SJCRH30 (cell line): ENCODE data around the gene OCA2. TPM values are rescaled to one million over a fixed set of nuclear protein-coding genes. Genes with fewer than 3 reads are reported as not detected.

Source experiments
- DNase-seq, 2 experiments: peaks; one replicate each; pipeline ENCODE4 v3.0.0-alpha.2; 2015 to 2020
- H3K27ac ChIP-seq: fragments of 250-450 bp; sonication (Bioruptor Pico); 2 replicates; pipeline ENCODE4 v1.5.1; 2020; ENCODE audit warnings: mild to moderate bottlenecking, moderate library complexity
- H3K27me3 ChIP-seq: fragments of 250-450 bp; sonication (Bioruptor Pico); 2 replicates; pipeline ENCODE4 v1.5.1; 2020; ENCODE audit warnings: mild to moderate bottlenecking, moderate library complexity
- H3K36me3 ChIP-seq: fragments of 250-450 bp; sonication (Bioruptor Pico); 2 replicates; pipeline ENCODE4 v1.5.1; 2020; ENCODE audit warnings: mild to moderate bottlenecking, moderate library complexity
- H3K4me1 ChIP-seq: fragments of 250-450 bp; sonication (Bioruptor Pico); 2 replicates; pipeline ENCODE4 v1.5.1; 2020; ENCODE audit warnings: mild to moderate bottlenecking, moderate library complexity
- H3K4me3 ChIP-seq: fragments of 250-450 bp; sonication (Bioruptor Pico); 2 replicates; pipeline ENCODE4 v1.5.1; 2020; ENCODE audit warnings: mild to moderate bottlenecking, moderate library complexity
- H3K9me3 ChIP-seq: fragments of 250-450 bp; sonication (Bioruptor Pico); replicated peaks from 2 replicates; pipeline ENCODE4 v1.5.1; 2020; ENCODE audit warnings: mild to moderate bottlenecking, moderate library complexity
- total RNA-seq: library from RNA; depleted of rRNA; stranded (reverse); fragments of >200 nt; shearing (Covaris generic); gene quantifications from 2 replicates; pipeline ENCODE4 v1.2.3, GENCODE V29; 2014

Gene OCA2
- total RNA-seq, 1 experiment from 2014 or later: not detected

- H3K27me3 ChIP-seq: 0 out of 2 replicates have a peak, but pooled peaks cover 4% of the 10 kb centered on the region
Observed at GRCh38 chr15:28085489-28086174, 13.5 kb downstream of the OCA2 start.

GRCh38 chr15:28084547-28084946 is 14.6 kb downstream of the OCA2 start:
- no peaks in the 10 kb centered on the region for H3K27me3 ChIP-seq
- H3K4me3 ChIP-seq: no peak overlapping the region
- no peak overlapping the region for H3K27ac ChIP-seq
- no peaks in the 10 kb centered on the region for H3K9me3 ChIP-seq
- no peaks in the 10 kb centered on the region for H3K4me1 ChIP-seq
- H3K36me3 ChIP-seq: no peaks in the 10 kb centered on the region
- DNase-seq: no peak

More at GRCh38 chr15:28085489-28086174, 13.5 kb downstream of the OCA2 start:
- DNase-seq: no peak
- Histone ChIP-seq H3K4me1 (no peaks in the 10 kb centered on the region), H3K27ac (no peak overlapping the region), H3K36me3 (no peaks in the 10 kb centered on the region), H3K9me3 (no peaks in the 10 kb centered on the region; the same call in 1 of the 2 replicates), H3K4me3 (no peak overlapping the region)

GRCh38 chr15:28082891-28083684 is 16.0 kb downstream of the OCA2 start:
- DNase-seq: no peak
- no peaks in the 10 kb centered on the region for H3K9me3 ChIP-seq
- no peaks in the 10 kb centered on the region for H3K36me3 ChIP-seq
- no peak overlapping the region for H3K4me3 ChIP-seq
- H3K27me3 ChIP-seq: no peaks in the 10 kb centered on the region
- no peaks in the 10 kb centered on the region for H3K4me1 ChIP-seq
- no peak overlapping the region for H3K27ac ChIP-seq

- no peak for DNase-seq
- H3K9me3 ChIP-seq: no peaks in the 10 kb centered on the region
- no peak overlapping the region for H3K27ac ChIP-seq
- no peaks in the 10 kb centered on the region for H3K36me3 ChIP-seq
- no peaks in the 10 kb centered on the region for H3K27me3 ChIP-seq
- H3K4me3 ChIP-seq: no peak overlapping the region
- no peaks in the 10 kb centered on the region for H3K4me1 ChIP-seq
Observed at GRCh38 chr15:28081594-28081993, 17.5 kb downstream of the OCA2 start.

- no peaks in the 10 kb centered on the region for H3K9me3 ChIP-seq
- DNase-seq: no peak
- H3K36me3 ChIP-seq: no peaks in the 10 kb centered on the region
- H3K4me1 ChIP-seq: no peaks in the 10 kb centered on the region
- no peaks in the 10 kb centered on the region for H3K27me3 ChIP-seq
- no peak overlapping the region for H3K27ac ChIP-seq
- no peak overlapping the region for H3K4me3 ChIP-seq
Observed at GRCh38 chr15:28080386-28080785, 18.7 kb downstream of the OCA2 start.

- no peak overlapping the region for H3K27ac ChIP-seq
- DNase-seq: no peak
- H3K36me3 ChIP-seq: no peaks in the 10 kb centered on the region
- H3K4me1 ChIP-seq: no peaks in the 10 kb centered on the region
- no peaks in the 10 kb centered on the region for H3K27me3 ChIP-seq
- H3K4me3 ChIP-seq: no peak overlapping the region
- H3K9me3 ChIP-seq: no peaks in the 10 kb centered on the region
Observed at GRCh38 chr15:28079313-28079969, 19.7 kb downstream of the OCA2 start.

- no peak for DNase-seq
- H3K9me3 ChIP-seq: no peaks in the 10 kb centered on the region
- no peaks in the 10 kb centered on the region for H3K4me1 ChIP-seq
- H3K4me3 ChIP-seq: no peak overlapping the region
- H3K27me3 ChIP-seq: no peaks in the 10 kb centered on the region
- no peak overlapping the region for H3K27ac ChIP-seq
- no peaks in the 10 kb centered on the region for H3K36me3 ChIP-seq
Observed at GRCh38 chr15:28078191-28078719, 20.9 kb downstream of the OCA2 start.

GRCh38 chr15:28075573-28075972 is 23.5 kb downstream of the OCA2 start:
- DNase-seq: no peak
- Histone ChIP-seq H3K4me3 (no peak overlapping the region), H3K4me1 (no peaks in the 10 kb centered on the region), H3K27ac (no peak overlapping the region), H3K9me3 (no peaks in the 10 kb centered on the region), H3K27me3 (no peaks in the 10 kb centered on the region), H3K36me3 (no peaks in the 10 kb centered on the region)

- Histone ChIP-seq H3K27ac (no peak overlapping the region), H3K36me3 (no peaks in the 10 kb centered on the region), H3K9me3 (no peaks in the 10 kb centered on the region), H3K4me3 (no peak overlapping the region), H3K27me3 (no peaks in the 10 kb centered on the region), H3K4me1 (no peaks in the 10 kb centered on the region)
- DNase-seq: no peak
Observed at GRCh38 chr15:28068930-28069329, 30.2 kb downstream of the OCA2 start.

- H3K36me3 ChIP-seq: no peaks in the 10 kb centered on the region
- no peaks in the 10 kb centered on the region for H3K27me3 ChIP-seq
- no peaks in the 10 kb centered on the region for H3K4me1 ChIP-seq
- H3K4me3 ChIP-seq: no peak overlapping the region
- no peak overlapping the region for H3K27ac ChIP-seq
- no peak for DNase-seq
- no peaks in the 10 kb centered on the region for H3K9me3 ChIP-seq
Observed at GRCh38 chr15:28066231-28066630, 32.9 kb downstream of the OCA2 start.

- no peak for DNase-seq
- no peaks in the 10 kb centered on the region for H3K4me1 ChIP-seq
- no peaks in the 10 kb centered on the region for H3K27me3 ChIP-seq
Observed at GRCh38 chr15:28060005-28060404, 39.1 kb downstream of the OCA2 start.

GRCh38 chr15:28058082-28058481 is 41.0 kb downstream of the OCA2 start:
- H3K27ac ChIP-seq: no peak overlapping the region
- H3K9me3 ChIP-seq: no peaks in the 10 kb centered on the region
- no peaks in the 10 kb centered on the region for H3K36me3 ChIP-seq
- H3K4me3 ChIP-seq: no peak overlapping the region
- no peak for DNase-seq
- no peaks in the 10 kb centered on the region for H3K27me3 ChIP-seq
- no peaks in the 10 kb centered on the region for H3K4me1 ChIP-seq

More at GRCh38 chr15:28060005-28060404, 39.1 kb downstream of the OCA2 start:
- no peak overlapping the region for H3K4me3 ChIP-seq
- H3K27ac ChIP-seq: no peak overlapping the region
- H3K9me3 ChIP-seq: no peaks in the 10 kb centered on the region
- no peaks in the 10 kb centered on the region for H3K36me3 ChIP-seq

- no peak for DNase-seq
- Histone ChIP-seq H3K4me1 (no peaks in the 10 kb centered on the region), H3K27ac (no peak overlapping the region)
Observed at GRCh38 chr15:28051955-28052633, 47.0 kb downstream of the OCA2 start.

GRCh38 chr15:28049581-28049980 is 49.5 kb downstream of the OCA2 start:
- Histone ChIP-seq H3K27me3 (no peaks in the 10 kb centered on the region), H3K27ac (no peak overlapping the region), H3K9me3 (no peaks in the 10 kb centered on the region), H3K4me3 (no peak overlapping the region), H3K4me1 (no peaks in the 10 kb centered on the region), H3K36me3 (no peaks in the 10 kb centered on the region)
- no peak for DNase-seq

More at GRCh38 chr15:28051955-28052633, 47.0 kb downstream of the OCA2 start:
- H3K36me3 ChIP-seq: no peaks in the 10 kb centered on the region
- no peaks in the 10 kb centered on the region for H3K27me3 ChIP-seq
- no peaks in the 10 kb centered on the region for H3K9me3 ChIP-seq
- H3K4me3 ChIP-seq: no peak overlapping the region
